Breast epithelium (tissue), 3 donors: ENCODE measurements around the gene PELI2.

Experiments used
- POLR2A ChIP-seq: fragments of 450-650 bp; IDR thresholded peaks from one replicate; pipeline ENCODE4 v1.6.1; 2016; ENCODE audit warnings: antibody characterized with exemption, mild to moderate bottlenecking, moderate library complexity
- TF ChIP-seq, protein P1 (sequence below), 3 donors: fragments of 450-650 bp; IDR thresholded peaks; one replicate each; pipeline ENCODE4 v1.5.1; 2016 to 2017; ENCODE audit warnings: antibody characterized with exemption in 3 of 3, mild to moderate bottlenecking in 3 of 3, moderate library complexity in 3 of 3

DNA sequence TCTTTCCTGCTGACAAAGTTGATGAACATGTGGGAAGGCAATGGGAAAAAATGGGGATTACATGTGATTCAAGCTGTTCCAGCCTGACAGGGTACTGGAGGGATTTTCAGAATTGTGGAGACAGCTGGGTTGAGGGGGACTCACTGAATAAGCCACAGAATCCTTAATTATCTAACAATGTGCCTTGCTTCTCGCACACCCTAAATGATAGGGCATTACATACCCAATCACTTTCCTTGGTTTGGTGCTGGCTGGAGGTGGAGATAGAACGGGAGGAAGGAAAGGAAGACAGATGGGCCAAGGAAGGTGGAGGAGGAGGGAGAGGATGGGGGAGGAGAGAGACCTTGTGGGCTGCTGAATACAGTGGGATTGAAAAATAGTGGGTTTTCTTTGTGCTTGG, 20.7 kb downstream of the PELI2 start:
- TF ChIP-seq, protein P1, sequence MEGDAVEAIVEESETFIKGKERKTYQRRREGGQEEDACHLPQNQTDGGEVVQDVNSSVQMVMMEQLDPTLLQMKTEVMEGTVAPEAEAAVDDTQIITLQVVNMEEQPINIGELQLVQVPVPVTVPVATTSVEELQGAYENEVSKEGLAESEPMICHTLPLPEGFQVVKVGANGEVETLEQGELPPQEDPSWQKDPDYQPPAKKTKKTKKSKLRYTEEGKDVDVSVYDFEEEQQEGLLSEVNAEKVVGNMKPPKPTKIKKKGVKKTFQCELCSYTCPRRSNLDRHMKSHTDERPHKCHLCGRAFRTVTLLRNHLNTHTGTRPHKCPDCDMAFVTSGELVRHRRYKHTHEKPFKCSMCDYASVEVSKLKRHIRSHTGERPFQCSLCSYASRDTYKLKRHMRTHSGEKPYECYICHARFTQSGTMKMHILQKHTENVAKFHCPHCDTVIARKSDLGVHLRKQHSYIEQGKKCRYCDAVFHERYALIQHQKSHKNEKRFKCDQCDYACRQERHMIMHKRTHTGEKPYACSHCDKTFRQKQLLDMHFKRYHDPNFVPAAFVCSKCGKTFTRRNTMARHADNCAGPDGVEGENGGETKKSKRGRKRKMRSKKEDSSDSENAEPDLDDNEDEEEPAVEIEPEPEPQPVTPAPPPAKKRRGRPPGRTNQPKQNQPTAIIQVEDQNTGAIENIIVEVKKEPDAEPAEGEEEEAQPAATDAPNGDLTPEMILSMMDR (IDR thresholded peaks at IDR 0.05) = no peak
- TF ChIP-seq POLR2A = no peak
